HK-2 (cell line): ENCODE data around the gene KMT5B.

Experiments used
- DNase-seq: peaks from one replicate; pipeline ENCODE4 v3.0.0-alpha.2; 2018; ENCODE audit not compliant: unreplicated experiment

Gene KMT5B

GRCh38 chr11:68118706-68119448, 94.2 kb downstream of the KMT5B start:
- DNase-seq = no peak

GRCh38 chr11:68117853-68118470, 95.1 kb downstream of the KMT5B start:
- DNase-seq = no peak

GRCh38 chr11:68116974-68117373, 96.1 kb downstream of the KMT5B start:
- no peak for DNase-seq

- no peak for DNase-seq
Observed at GRCh38 chr11:68116126-68116525, 97.0 kb downstream of the KMT5B start.

- DNase-seq = no peak
Observed at GRCh38 chr11:68115285-68115684, 97.8 kb downstream of the KMT5B start.

GRCh38 chr11:68113986-68114385, 99.1 kb downstream of the KMT5B start:
- DNase-seq = no peak

- no peak for DNase-seq
Observed at GRCh38 chr11:68107689-68108088, 105.4 kb downstream of the KMT5B start.

- DNase-seq = no peak
Observed at GRCh38 chr11:68106165-68106940, 106.7 kb downstream of the KMT5B start.
